Measurements from ENCODE around the gene F13A1.

The F13A1 gene

DNA sequence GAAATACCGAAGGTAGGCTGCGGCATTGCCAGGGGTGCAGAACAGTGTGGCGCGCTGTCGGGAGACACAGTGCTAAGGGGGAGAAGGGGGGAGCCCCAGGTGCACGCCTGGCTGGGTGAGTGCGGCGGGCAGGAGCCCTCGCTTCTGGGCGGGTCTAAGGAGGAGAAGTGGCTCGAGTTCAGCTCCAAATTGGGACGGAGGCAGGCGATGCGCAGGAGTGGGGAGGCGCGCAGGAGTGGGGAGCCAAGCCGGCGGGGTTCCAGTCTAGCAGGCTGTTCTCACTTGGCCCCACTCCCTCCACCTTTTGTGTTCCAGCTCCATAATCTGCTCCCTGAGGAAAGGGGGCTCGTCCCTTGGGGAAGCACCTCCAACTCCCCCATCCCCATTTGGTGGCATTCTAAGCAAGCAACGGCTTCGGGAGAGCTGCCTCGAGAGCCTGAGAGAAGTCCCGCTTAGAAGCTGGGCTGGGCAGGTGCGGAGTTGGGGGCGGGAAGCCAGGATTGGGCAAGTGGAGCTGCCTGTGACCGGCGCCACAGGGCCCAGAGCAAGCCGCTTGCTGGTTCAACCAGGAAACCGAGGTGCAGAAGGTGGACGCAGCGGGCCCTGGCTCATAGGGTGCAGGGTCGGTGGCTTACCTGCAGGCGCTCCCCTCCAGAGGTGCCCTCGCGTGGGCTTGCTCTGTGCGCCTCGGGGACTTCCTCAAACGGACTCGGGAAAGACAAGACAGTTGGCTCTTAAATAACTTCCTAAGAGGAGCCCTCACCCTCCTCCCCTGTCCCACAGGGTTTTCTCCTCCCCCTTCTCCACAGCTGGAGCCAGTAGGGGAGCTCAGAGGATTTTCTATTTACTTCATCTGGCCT lies at the start of gene F13A1:
TSS of gene F13A1 (minus strand) at position 711 of the 860 bp plus-strand sequence. CDS start 1,998 bp downstream, outside the sequence.
- in situ Hi-C loops (cut with MboI; ENCODE audit: low sequenced_read_pairs): no loop called here

DNA sequence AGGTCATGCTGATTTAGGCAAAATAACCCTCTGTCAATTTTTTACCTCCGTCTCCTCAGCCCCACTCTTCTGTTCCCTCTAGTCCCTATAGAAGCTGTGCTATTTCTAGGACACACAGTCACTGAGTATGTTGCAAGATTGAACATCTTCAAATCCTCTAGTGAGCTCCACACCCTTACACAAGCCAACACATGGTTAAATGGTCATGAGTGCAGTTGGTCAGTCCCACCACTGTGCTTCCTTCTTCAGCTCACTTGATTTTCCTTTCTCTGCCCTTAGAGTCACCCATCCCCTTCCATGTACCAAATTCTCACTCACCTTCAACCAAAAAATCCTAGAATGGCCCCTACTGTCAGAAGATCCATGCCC lies 48.2 kb upstream of the F13A1 start:
- in situ Hi-C loops (cut with MboI; ENCODE audit: low sequenced_read_pairs): no loop called here

DNA sequence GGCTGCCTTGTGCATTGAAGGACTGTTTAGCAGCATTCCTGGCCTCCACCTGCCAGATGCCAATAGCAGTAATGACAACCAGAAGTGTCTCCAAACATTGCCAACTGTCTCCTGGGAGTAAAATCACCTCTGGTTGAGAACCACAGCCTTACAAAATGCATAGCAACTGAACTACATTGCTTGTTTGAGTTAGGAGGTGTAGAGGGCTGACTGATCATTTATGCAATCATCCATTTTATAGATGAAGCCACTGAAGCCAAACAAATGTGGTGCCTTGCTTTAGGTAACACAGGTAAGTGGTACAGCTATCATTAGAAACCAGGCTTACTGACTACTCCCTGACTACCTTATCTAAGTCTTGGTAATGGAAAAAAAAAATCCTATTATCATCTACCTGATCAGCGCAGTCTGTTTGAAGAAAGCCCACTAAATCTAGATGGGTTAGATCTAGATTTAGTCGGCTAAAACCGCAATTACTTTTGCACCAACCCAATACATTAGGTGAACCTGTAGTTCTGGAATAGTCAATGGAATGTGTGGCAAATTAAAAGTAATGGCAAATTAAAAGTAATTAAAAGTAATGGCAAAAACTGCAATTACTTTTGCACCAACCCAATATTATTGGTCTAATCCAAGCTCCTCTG lies 47.7 kb upstream of the F13A1 start:
- in situ Hi-C loops (cut with MboI; ENCODE audit: low sequenced_read_pairs): no loop called here

DNA sequence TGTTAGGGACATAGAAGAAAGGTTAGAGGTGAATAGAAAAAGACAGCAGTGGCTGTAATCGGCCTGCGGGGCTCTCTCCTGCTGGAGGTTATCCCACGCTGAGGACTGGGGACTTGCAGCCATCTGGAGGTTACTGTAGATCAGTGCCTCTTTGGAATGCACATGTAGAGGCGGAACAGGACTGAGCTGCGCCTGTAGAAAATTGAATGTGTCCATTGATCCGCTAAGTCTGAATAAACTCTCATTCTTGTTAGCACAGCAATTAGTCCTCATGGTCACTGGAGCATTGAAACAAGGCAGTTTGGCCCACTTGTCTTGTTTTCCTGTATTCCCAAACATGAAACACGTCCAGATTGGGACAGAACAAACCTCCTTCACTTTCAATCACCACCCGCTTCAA lies 46.3 kb upstream of the F13A1 start:
- in situ Hi-C loops (cut with MboI; ENCODE audit: low sequenced_read_pairs): no loop called here

DNA sequence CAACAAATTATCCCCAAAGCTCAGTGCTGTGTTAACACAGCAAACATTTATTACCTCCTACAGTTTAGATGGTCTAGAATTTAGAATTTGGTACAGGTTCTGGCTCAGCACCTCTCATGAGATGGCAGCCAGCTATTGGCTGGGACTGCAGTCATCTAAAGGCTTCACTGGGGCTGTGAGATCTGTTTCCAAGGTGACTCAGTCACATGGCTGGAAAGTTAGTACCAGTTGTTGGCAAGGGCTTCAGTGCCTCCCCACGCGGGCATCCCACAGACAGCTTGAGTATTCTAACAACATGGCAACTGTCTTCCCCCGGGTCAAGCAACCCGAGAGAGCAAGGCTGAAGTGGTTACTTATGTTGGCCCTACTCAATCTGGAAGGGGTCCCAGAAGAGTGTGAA lies 44.8 kb upstream of the F13A1 start:
- in situ Hi-C loops (cut with MboI; ENCODE audit: low sequenced_read_pairs): no loop called here

DNA sequence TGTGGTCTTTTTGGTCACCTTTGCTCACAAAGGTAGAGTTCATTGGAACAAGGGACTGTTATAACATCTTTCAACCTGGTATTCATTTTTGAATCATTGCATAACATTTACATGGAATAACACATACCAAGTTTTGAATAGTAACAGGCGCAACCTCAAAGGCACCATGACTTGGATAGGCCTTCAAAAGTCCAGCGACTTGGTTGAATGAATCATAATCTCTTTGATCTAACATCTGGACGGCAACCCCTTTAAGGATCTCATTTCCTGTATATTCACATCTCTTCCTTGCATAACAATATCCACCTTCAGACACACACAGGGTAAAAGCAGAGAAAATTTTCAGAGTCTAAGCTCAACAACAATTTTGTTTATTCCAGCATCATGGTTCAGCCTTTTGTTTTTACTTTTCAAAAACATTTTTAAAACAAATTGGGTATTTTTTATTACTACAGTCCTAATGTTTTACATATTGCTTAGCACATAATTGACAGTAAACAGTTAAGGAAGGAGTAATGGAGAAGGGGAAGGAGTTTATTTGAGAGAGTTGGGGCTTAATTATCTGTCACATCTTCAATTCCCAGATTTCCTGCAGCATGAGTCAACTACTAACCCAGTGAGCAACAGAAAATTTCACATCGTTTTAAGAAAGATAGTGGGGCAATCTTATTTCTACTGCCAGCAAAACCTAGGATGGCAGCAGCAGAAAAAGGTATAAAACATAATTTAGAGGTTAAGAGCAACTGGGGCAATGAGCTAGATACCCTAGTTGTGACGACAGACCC lies 41.8 kb upstream of the F13A1 start:
- in situ Hi-C loops (cut with MboI; ENCODE audit: low sequenced_read_pairs): no loop called here

DNA sequence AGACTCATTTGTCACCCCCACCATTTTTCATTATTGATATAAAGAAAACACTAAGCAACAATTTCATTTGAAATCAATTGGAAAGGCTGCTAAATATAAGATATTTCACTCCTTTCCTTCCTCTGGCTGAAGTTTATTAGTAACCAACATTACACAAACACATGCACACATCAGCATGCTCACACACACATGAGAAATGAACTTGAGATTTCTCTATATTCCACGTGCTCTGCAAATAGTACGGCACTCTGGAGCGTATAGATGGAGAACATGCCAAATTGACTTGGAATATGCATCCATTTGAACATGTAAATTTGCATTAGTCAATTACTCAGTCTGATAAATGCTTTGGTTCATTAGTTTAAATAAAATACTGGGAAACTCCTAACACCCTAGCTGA lies 37.1 kb upstream of the F13A1 start:
- in situ Hi-C loops (cut with MboI; ENCODE audit: low sequenced_read_pairs): no loop called here

DNA sequence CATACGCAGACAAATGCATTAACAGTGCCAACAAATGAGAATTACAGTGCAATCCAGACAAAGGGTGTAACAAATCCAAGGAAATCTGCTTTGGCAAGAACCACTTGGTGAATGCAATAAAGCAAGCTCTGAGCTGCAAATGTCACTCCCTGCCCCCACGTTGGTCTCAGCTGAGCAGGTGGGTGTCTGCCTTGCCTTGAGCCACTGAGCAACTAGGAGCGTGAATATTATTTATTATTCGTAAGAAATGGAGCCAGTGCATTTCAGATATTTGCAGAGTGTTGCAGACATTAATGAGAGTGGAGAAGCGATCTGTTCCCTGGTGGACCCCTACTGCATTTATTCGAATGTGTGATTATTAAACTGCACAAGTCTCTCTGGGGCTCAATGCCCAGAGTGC lies 36.6 kb upstream of the F13A1 start:
- in situ Hi-C loops (cut with MboI; ENCODE audit: low sequenced_read_pairs): no loop called here

DNA sequence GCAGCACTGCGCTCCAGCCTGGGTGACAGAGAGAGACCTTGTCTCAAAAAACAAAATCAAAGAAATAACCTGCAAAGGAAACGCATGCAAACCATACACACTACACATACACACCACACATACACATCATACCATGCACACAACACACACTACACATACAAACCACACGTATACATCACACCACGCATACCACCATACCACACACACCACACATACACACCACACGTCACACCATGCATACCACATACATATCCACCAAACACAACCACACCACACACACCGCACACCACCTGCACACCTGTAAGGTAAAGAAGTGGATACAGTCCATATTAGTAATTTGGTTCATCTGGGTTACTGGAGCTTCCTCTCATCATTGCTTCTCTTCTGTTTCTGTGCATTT lies 32.3 kb upstream of the F13A1 start:
- in situ Hi-C loops (cut with MboI; ENCODE audit: low sequenced_read_pairs): no loop called here

DNA sequence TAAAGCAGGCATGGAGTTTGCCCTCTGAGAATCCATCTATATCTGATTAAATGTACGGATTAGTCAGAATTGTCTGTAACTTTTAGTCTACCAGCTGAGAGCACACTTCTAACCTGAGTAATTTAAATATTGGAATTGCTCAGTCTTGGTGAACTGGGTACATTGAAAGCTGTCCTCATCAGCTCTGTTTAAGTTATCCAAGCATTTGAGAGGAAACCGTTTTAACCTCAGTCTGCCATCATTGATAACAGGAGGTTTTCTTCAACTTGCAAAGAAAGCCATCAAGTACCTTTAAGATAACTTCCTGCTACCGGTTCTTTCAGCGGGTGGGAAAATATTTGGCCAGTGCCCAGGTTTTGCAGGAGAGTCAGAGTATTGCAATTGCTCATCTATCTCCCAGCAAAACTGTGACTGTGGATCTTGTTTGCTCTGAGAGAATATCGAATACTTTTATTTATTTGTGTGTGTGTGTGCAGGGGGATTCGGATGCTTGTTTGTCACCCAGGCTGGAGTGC lies 31.1 kb upstream of the F13A1 start:
- in situ Hi-C loops (cut with MboI; ENCODE audit: low sequenced_read_pairs): no loop called here

DNA sequence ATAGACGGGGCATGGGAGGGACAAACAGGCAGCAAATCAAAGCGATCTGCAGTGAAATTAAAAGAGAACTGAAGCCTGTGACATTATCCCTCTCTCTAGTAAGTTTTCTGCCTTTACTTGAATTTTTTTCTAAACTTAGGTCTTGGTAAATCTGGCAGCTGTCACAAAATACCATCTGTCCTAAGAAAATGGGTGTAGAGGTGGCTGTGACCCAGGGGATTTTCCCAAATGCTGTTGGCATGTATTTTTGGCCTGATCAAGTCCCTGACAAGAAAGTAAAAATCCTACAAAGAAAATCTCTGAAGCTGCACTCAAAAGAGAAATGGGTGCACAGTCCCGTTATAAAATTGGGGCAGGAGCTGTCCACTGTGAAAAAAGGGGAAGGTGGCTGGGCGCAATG lies 30.2 kb upstream of the F13A1 start:
- in situ Hi-C loops (cut with MboI; ENCODE audit: low sequenced_read_pairs): no loop called here

DNA sequence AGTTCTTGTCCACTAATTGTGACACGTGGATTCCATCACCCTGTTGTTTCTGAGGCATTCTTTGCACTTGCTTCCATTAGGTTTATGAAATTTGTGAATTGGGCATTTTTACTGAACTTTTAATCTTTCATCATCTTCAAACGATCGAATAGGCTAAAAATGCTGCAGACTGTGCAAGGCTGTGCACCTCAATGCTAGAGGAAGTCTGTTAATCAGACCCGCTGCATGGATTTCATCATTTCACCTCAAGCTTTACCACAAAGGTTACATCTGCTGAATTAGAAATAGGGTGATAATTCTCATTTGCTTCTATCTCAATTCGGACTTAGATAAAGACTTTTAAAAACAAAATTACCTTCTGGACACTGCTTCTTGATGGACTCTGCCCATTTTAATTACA lies 27.8 kb upstream of the F13A1 start:
- in situ Hi-C loops (cut with MboI; ENCODE audit: low sequenced_read_pairs): no loop called here

DNA sequence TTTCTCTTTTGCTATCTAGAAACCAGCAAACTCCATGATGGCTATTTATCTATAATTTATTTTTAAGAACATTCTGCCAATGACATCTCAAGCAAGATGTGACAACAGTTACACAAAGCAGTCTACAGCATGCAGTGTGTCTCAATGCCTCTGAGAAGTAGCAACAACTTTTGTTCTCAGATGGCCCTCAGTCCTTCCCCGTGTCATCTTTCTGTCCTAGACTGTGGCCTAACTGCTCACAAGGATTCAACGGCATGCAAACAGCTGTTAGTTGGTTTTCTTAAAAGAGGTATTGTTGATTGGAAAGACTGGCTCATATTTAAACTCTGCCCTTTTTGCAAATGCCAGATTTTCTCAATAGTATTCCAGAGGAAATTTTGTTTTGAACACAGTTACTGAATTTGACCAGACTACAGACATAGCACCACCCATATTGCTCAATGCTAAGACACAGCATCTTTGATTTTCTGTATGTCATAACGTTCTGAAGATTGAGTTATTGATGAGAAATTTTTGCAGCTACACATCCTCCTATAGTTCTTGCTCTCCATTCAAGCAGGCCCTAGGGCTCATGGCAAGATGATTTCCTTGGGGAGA lies 26.1 kb upstream of the F13A1 start:
- in situ Hi-C loops (cut with MboI; ENCODE audit: low sequenced_read_pairs): no loop called here

DNA sequence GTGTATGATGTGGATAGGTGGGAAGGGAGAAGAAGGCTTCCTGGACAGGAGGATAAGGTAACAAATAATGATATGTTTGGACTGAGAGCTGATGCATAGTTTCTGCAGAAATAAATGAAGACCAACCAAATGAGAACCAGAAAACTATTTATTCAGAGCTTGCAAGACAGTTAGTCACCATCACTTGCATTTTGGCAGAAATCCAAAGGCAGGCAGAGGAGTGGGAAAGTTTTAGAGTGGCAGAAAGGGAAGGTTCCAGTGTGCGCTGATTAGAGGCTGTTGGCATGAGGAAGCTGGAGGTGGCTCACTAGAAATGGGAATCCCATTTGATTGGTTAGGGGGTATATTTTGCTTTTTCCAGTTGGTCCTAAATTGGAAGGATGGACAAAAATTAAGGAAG lies 13.0 kb upstream of the F13A1 start:
- in situ Hi-C loops (cut with MboI; ENCODE audit: low sequenced_read_pairs): no loop called here

DNA sequence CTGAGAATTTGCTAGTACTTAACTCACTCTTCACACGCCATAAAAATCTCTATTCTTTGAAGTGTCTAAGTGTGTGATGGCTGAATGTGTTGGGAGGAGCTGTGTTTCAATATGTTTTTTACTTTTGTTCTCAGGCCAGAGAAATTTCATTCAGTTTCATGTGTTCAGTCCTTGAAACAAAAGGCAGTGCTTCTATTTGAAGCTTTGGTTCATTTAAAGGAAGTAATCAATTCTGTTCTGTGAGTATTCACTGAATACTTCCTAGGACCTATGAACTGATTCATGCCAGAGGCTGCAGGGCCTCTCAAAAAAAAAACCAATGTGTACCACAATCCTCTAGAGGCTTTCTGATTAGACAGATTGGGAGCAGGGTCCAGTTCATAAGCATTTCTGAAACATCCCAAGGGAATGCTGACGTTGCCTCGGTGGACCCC lies 12.4 kb upstream of the F13A1 start:
- in situ Hi-C loops (cut with MboI; ENCODE audit: low sequenced_read_pairs): no loop called here

DNA sequence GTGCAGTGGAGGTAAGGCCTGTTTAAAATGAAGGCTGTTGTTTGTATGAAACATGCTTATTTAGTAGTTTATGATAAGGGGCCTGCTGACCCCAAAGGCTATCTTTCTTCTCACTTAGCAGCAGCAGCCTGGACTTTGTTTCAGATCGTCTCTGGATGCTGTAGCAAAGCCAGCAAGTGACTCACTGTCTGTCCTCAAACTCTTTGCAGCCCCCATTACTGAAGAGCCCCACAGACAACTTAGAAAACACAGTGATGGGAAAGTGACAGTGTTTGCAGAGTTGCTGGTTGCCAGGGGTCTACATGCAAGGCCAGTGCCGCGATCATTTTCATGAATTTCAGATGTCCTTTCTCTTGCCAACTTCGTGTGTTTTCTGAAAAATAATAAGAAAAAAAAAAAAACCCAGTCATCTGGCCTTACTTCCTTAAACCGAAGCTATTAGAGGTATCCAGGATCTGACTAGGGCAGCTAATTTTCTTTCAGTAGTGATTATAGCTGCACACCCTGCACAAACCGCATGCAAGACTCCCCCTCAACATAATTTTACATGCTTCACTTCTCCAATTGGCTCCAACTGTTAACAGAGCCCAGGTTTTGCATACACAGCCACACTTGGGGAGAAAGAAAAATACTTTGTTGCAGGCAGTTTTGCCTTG lies 11.6 kb upstream of the F13A1 start:
- in situ Hi-C loops (cut with MboI; ENCODE audit: low sequenced_read_pairs): no loop called here

DNA sequence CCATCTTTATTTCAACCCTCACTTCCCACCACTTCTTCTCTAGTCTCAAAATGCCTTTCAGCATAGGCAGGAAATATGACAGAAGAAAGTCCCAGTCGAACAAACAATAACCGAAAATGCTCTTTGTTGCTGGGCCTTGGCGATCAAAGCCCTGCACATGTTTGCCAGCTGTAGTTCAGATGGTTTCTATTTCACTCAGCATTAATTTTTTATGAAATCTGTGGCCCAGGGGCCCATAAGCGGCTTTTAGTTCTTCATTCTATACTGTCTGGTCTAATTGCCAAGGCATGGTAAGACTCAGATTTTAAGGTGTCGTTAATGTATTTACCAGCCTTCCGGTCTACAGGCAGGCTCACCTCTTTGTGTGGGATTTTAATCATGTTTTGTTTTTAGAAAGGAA lies 10.9 kb upstream of the F13A1 start:
- in situ Hi-C loops (cut with MboI; ENCODE audit: low sequenced_read_pairs): no loop called here

DNA sequence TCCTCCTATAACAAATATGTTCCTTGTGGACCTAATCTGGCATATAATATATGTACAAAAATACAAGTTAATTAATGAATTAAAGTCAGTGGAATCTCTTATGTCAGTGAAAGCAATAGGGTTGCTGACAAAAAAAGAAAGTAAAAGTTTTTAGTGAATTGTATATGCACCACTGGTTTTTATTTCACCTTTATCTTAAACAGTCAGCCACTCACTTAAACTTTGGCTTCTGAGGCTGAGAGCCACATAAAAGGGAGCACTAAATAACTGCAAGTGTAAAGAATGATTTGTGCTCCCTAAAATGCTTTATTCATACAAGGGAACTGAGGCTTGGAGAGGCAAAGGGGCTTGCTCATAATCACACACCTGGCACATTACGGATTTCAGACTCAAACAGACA lies 9.9 kb upstream of the F13A1 start:
- in situ Hi-C loops (cut with MboI; ENCODE audit: low sequenced_read_pairs): no loop called here

DNA sequence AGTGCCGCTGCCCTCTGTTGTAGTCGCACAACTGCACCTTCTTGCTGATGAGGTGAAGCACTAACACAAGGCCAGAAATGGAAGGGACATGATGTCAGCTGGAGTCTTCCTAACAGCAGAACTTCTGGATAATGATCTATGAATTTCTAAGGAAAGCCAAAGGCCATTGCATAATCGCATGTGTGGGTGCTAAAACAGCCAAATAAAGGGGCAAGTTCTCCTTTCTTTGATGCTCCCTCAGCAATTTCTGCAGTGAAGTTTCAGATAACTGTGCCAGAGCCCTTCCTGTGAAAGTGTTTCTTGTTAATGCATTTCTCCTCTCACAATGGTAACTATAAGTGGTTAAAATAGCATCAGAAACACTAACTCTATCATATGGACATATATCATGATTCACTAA lies 8.0 kb upstream of the F13A1 start:
- in situ Hi-C loops (cut with MboI; ENCODE audit: low sequenced_read_pairs): no loop called here

DNA sequence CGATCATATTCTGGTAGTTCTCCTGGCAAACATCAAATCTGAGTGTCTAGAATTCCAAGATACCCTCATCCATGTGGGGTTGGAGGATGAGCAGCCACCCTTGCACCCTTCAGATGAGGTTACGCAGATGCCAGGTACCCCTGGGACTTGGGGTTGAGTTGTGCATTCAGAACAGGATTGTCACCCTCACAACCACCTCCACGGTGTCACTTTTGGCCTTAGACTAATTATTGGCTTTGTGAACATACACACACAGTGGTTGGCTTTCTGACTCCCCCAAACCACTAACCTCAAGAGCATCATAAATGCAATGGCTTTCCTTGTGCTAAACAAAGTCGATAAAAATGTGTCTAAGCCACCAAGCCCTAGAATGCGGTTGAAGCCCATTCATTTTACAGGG lies 2.9 kb upstream of the F13A1 start:
- in situ Hi-C loops (cut with MboI; ENCODE audit: low sequenced_read_pairs): no loop called here

DNA sequence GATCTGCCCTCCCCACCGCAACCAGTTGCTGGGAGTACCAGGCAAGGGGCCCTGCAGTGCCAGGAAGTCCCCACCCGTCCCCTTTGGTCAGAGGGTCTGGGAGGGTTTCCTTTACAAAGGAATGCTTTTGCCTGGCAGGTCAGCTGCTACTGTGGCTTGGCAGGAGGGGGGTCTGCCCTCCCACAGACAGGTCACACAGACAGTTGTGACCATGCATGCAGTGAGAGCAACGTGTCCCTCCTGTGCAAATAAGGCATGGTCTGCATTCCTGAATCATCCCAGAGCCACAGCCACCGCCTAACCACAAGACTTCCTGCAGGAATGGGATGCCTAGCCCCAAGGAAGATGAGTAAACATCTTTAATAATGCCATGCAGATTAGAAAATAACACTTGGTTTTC lies 439 bp upstream of the F13A1 start:
- in situ Hi-C loops (cut with MboI; ENCODE audit: low sequenced_read_pairs): no loop called here
